Aortic smooth muscle cell (primary cell): ENCODE data around the gene RAB3IP. TPM values are rescaled to one million over a fixed set of nuclear protein-coding genes. Genes with fewer than 3 reads are reported as not detected.

Source experiments
- total RNA-seq: library from RNA; depleted of rRNA; stranded (reverse); fragments of >200 nt; gene quantifications from 2 replicates; pipeline ENCODE4 v1.2.3, GENCODE V29; 2014

Gene RAB3IP, protein sequence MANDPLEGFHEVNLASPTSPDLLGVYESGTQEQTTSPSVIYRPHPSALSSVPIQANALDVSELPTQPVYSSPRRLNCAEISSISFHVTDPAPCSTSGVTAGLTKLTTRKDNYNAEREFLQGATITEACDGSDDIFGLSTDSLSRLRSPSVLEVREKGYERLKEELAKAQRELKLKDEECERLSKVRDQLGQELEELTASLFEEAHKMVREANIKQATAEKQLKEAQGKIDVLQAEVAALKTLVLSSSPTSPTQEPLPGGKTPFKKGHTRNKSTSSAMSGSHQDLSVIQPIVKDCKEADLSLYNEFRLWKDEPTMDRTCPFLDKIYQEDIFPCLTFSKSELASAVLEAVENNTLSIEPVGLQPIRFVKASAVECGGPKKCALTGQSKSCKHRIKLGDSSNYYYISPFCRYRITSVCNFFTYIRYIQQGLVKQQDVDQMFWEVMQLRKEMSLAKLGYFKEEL
- total RNA-seq, result 1.3 and 2.1 TPM in 2 replicates

DNA sequence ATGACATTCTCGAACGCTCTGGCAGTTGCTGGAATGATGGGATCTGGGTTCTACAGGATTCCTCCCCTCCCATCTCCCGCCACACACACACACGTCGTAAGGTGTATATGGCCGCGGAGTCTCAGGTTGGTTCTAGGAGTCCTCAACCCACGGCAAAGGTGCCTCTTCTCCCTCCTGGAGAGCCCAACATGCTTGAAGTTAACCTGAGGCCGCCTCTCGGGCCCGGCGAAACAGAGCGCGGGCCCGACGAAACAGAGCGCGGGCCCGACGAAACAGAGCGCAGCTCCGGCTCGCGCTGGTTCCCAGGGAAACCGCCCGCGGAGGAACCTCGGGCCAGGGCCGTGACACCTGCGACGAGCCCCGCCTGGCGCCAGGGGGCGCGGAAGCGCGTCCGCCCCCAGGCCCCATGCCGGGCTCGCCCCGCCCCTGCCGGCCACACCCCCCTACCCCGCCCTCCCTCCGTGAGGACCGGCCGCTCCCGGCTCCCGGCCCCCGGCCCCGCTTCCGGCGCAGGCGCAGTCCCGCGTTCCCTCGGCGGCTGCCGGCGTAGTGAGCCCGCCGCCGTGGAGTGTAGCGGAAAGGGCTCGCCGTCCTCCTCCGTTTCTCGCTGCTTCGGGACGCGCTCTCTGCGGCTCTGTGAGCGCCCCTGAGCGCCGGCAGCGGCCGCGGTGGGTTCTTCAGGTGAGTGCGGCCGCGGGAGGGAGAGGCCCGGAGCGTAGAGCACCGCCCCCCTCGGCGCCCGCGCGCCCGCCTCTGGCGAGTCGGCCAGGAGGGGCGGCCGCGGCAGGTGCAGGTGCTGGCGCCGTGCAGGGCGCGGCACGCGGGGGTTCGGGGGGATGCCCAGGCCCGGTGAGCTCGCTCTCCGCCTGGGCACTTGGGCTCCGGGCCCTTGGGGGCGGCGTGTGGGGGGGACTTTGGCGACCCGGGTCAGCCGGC, at the start of gene RAB3IP:
TSS of gene RAB3IP (plus strand) at position 510 of the 936 bp plus-strand sequence. CDS start 16,549 bp downstream, outside the sequence.

DNA sequence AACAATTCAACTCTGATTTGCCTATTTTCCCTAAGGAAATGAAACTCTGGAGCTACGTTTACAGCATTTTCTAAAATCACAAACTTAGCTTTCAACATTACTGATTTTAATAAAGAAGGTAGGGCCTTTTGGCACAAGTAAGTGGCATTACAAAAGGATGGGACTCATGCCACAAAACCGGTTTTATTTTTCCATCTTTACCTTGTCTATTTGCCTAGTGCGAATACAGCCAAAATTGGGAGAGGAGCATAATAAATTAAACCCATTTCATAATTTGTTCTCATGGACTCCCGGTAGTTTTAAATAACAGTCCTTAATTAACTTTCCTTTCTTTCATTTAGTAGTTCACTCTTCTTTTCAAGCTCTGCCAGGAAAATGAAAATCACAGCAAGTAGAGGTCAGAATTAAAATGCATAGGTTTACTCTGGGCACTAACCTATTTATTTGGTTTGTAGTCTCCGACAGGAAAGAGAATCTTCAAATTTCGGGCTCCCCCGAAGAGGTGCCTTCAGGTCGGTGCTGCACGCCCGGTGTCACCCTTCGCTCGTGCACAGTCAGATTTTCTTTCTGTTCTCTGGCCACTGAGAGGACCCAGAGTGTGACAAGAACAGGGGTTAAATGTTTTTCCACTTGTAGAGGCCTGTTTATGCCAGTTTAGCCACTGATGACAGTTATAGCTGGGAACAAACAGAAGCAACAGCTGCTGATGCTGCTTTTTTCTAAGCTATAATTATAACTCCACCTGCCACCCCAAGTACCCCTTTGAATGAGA, 39.7 kb upstream of the RAB3IP start, which contains the start of gene BEST3:
TSS of gene BEST3 (minus strand) at position 535 of the 772 bp plus-strand sequence. CDS start 1,505 bp downstream, outside the sequence.

DNA sequence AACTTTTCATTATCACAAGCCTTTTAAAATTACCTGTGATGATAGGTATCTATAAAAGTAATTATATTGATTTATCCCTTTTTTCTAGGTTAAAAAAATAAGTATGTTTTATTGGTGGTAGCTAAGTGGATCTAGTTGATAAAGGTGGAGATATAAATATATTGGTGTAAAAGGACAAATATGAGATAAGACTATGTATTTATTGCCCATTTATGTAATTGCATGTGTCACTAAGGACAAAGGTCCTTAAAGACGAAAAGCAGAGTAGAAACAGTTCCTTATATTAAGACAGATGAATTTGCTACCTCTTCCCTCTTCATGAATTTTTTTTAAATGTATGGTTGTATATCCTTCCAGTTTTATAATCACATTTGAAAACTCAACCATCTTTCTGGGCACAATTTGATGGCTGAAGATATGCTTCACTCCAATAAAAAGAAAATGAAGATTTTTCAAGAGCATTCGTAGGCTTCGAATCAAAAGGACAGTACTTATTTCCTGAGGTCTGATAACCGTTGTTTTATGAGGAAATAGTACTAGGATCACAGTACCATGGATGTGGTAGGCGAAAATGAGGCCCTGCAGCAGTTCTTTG, 86.4 kb downstream of the RAB3IP start, which contains the start of gene MYRFL:
TSS of gene MYRFL (plus strand) at position 262 of the 595 bp plus-strand sequence. CDS start at position 553, 291 bp downstream.

Other genes with a start within 250 kb of the RAB3IP start
- gene CCT2, start 153.4 kb upstream of the RAB3IP start, total RNA-seq, result 141 and 178 TPM in 2 replicates
- not detected in 2 replicates for gene LRRC10, start 128.0 kb upstream of the RAB3IP start, total RNA-seq
- gene BEST3, start 39.6 kb upstream of the RAB3IP start, total RNA-seq, result under 0.01 TPM in 1 of 2 replicates, not detected in the other
- 0.06 TPM in 1 of 2 replicates, not detected in the other for gene MYRFL, start 86.4 kb downstream of the RAB3IP start, total RNA-seq